HG02642 (cell line): ENCODE measurements around the gene CDK13.
"Not testable (repeated sequence)": the region's sequence is repeated elsewhere in the genome, so short reads cannot be mapped to it uniquely, and the experiment has no call there.

ENCODE experiments used
- ATAC-seq: cut with Tn5 transposase; IDR thresholded peaks from one replicate; pipeline ENCODE4 v1.9.1; 2021; ENCODE audit warnings: mild to moderate bottlenecking; ENCODE audit not compliant: unreplicated experiment, poor library complexity

The CDK13 gene

GRCh38 chr7:40138973-40139372, 188.9 kb downstream of the CDK13 start:
- no peak for ATAC-seq

GRCh38 chr7:40139891-40140290, 189.8 kb downstream of the CDK13 start:
- ATAC-seq, result not testable (repeated sequence)

GRCh38 chr7:40141916-40142315, 191.9 kb downstream of the CDK13 start:
- not testable (repeated sequence) for ATAC-seq

DNA sequence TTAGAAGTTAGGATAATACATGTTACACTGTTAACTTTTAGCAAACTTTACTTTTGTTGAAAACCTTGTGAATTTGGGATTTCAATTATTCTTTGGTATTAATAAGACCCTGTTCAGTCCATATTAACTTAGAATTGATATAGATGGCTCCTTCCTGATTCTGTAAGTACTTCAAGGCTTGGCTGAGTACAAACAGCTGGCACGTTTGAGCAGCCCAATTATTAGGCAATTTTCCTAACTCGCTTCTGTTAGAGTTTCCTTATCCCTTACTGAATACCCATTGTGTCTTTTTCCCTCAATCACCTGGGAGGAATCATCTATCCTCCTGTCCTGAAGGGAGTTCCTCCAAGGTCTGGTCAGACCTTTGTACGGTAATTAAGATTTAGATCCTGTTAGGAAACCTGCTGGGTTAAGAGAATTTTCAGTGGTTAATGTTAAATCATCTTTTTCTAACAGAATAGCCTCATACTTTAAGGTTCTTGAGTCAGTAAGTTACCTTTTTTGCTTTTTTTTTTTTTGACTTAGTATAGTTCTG, 195.6 kb downstream of the CDK13 start:
- not testable (repeated sequence) for ATAC-seq

DNA sequence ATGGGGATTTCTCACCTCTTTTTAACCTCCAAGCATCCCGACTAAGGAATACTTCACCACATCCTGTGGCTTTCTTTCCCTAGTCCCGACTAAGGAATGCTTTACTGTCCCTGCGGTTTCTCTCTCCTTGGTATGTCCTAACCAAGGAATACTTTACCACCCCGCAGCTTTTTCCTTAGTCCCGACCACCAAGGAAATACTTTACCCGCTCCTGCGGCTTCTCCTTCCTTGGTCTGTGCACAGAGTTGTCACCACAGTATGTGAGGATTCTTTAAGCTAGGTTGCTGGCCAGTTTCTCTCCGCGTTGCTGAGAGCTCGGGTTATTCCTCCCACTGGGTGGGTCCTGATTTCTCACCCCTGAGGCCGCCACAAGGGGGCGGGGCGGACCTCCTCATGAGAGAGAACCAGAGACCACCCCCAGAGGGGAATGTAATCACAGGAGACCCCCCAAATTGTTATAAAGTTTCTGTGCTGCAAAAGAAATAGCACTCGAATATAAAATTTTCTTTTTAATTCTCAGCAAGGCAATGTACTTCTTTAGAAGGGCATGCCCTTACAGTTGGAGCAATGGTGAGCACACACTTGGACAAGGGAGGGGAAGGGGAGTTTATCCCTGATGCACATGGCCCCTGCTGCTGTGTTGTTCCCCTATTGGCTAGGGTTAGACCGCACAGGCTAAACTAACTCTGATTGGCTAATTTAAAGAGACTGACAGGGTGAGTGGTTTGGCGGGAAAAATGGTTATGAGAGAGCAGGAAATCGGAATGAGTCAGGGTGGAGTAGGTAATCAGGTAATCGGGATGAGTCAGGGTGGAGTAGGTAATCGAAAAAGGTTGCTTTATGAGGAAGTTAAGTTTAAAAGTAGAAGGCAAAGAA, 197.6 kb downstream of the CDK13 start:
- ATAC-seq, result no peak

DNA sequence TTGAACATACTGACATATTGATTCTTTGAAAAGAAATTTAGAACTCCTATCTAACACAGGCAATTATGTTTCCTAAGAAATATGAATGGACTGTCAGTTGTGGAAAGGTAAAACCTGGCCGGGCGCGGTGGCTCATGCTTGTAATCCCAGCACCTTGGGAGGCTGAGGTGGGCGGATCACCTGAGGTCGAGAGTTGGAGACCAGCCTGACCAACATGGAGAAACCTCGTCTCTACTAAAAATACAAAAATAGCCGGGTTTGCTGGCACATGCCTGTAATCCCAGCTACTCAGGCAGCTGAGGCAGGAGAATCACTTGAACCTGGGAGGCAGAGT, 198.2 kb downstream of the CDK13 start:
- not testable (repeated sequence) for ATAC-seq

DNA sequence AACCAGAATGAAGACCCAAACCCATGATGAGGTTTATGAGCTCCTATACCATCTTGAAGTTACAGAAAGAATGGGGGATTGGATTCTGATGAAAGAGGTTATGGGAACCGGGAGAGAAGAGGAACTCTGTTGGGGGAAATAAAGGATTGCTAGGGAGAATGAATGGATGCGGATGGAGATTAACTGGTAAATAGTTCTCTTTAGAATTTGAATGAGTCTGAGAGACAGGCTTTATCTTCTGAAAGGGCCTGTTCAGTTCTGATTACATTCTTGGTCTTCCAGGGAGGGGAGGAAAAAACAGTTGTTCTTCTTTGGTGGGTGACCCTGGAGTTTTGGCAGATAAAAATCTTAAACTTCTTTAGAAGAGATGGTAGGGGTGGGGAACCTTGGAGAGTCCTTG, 198.6 kb downstream of the CDK13 start:
- no peak for ATAC-seq
